ENCODE measurements around the gene FOXJ3.
"Not testable (repeated sequence)": the region's sequence is repeated elsewhere in the genome, so short reads cannot be mapped to it uniquely, and the experiment has no call there.

The FOXJ3 gene

GRCh38 chr1:42211224-42211623 is 123.8 kb downstream of the FOXJ3 start:
- H3K4me3 ChIP-seq, result no peak overlapping the region
- TF ChIP-seq, protein P1, sequence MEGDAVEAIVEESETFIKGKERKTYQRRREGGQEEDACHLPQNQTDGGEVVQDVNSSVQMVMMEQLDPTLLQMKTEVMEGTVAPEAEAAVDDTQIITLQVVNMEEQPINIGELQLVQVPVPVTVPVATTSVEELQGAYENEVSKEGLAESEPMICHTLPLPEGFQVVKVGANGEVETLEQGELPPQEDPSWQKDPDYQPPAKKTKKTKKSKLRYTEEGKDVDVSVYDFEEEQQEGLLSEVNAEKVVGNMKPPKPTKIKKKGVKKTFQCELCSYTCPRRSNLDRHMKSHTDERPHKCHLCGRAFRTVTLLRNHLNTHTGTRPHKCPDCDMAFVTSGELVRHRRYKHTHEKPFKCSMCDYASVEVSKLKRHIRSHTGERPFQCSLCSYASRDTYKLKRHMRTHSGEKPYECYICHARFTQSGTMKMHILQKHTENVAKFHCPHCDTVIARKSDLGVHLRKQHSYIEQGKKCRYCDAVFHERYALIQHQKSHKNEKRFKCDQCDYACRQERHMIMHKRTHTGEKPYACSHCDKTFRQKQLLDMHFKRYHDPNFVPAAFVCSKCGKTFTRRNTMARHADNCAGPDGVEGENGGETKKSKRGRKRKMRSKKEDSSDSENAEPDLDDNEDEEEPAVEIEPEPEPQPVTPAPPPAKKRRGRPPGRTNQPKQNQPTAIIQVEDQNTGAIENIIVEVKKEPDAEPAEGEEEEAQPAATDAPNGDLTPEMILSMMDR (IDR thresholded peaks at IDR 0.05), result no peak
- no peak for DNase-seq (ENCODE audit: low spot score)

GRCh38 chr1:42210421-42211133 is 124.5 kb downstream of the FOXJ3 start:
- DNase-seq (ENCODE audit: low spot score), result no peak
- Histone ChIP-seq H3K4me3 (no peak overlapping the region), H3K27ac (no peak overlapping the region)
- TF ChIP-seq, protein P1 (IDR thresholded peaks at IDR 0.05), result no peak

More at GRCh38 chr1:42211224-42211623, 123.8 kb downstream of the FOXJ3 start:
- no peak overlapping the region for H3K27ac ChIP-seq

DNA sequence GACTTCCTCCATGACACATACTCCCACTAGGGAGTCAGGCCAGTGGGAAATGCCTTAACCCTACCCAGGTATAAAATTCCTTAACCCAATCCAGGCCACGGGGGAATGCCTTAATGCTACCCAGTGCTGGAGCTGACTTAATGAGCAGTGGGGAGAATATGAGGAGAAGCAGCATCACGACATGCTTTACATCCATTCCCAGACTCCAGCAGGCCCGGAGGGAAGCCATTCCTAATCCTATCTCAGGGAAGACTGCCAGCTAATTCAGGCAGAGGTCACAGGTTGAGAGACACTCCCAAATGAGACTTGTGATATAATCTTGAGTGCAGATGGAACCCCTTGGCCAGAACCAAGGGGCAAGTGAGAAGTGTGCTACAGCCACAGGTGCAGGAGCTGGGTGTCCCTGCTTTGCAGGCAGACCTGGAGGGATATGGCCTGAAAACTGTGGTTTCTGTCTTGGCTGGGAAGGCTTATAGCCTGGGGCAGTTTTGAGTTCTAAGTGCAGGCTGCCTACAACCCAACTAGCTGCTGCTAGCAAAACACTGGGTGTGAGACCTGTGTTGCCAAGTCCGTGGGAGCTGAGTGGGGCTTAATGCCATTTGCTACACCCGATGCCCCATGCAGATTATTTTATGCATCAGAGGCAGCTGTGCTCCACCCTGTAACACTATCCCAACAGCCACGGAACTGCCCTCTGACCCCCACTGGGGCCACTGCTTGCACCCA is 125.3 kb downstream of the FOXJ3 start:
- H3K27ac ChIP-seq, result no peak overlapping the region
- no peak for DNase-seq (ENCODE audit: low spot score)
- TF ChIP-seq, protein P1 (IDR thresholded peaks at IDR 0.05), result no peak
- H3K4me3 ChIP-seq, result no peak overlapping the region

GRCh38 chr1:42206930-42207329 is 128.1 kb downstream of the FOXJ3 start:
- DNase-seq (ENCODE audit: low spot score); H3K27ac ChIP-seq; H3K4me3 ChIP-seq: not testable (repeated sequence)

GRCh38 chr1:42206164-42206563 is 128.9 kb downstream of the FOXJ3 start:
- no peak for DNase-seq (ENCODE audit: low spot score)
- H3K4me3 ChIP-seq, result no peak overlapping the region
- TF ChIP-seq, protein P1 (IDR thresholded peaks at IDR 0.05), result no peak
- H3K27ac ChIP-seq, result no peak overlapping the region

GRCh38 chr1:42201986-42202385 is 133.0 kb downstream of the FOXJ3 start:
- Histone ChIP-seq H3K27ac (no peak overlapping the region), H3K4me3 (no peak overlapping the region)
- no peak for DNase-seq (ENCODE audit: low spot score)
- TF ChIP-seq, protein P1 (IDR thresholded peaks at IDR 0.05), result no peak

DNA sequence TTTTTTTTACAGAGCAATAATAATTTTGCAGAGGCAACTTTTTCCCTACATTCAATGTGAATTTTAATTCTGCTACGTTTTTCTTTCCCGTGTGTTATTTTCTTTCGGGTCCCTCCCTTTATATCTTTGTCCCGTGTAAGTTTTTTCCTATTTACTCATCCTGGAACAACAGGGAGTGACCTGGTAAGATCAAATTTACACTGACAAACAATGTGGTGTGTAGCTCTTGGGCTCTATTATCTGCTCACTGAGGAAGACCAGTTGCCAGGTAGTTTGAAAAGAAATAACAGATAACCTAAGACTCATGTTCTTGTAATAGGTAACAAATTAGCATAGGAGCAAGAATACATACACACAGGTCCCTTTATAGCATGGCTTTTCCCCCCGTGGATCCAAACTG is 136.8 kb downstream of the FOXJ3 start:
- Histone ChIP-seq H3K4me3 (no peak overlapping the region), H3K27ac (no peak overlapping the region)
- no peak for DNase-seq (ENCODE audit: low spot score)
- TF ChIP-seq, protein P1 (IDR thresholded peaks at IDR 0.05), result no peak

Data from coronary artery (tissue), 2 donors.